ENCODE measurements around the gene WIPF2. TPM values are rescaled to one million over a fixed set of nuclear protein-coding genes. Genes with fewer than 3 reads are reported as not detected.
"Not testable (repeated sequence)": the region's sequence is repeated elsewhere in the genome, so short reads cannot be mapped to it uniquely, and the experiment has no call there.

The WIPF2 gene
- total RNA-seq, 2 donors from 2014 or later, result 5.0 to 8.5 TPM

GRCh38 chr17:40298726-40299125 lies 79.6 kb downstream of the WIPF2 start:
- Histone ChIP-seq H3K4me3 (no peak overlapping the region), H3K4me1 (peaks cover 0 to 37% of the 10 kb centered on the region in 2 donors), H3K27ac (peak overlapping the region in 1 of 2 donors; percentile 19), H3K9me3 (no peaks in the 10 kb centered on the region), H3K36me3 (no peaks in the 10 kb centered on the region), H3K27me3 (no peaks in the 10 kb centered on the region)
- no peak for DNase-seq (ENCODE audit: low spot score)
- no peak for TF ChIP-seq CTCF (IDR thresholded peaks at IDR 0.05)

GRCh38 chr17:40299159-40299757 lies 80.2 kb downstream of the WIPF2 start:
- not testable (repeated sequence) for H3K27me3 ChIP-seq; H3K9me3 ChIP-seq; H3K4me3 ChIP-seq; H3K36me3 ChIP-seq; DNase-seq (ENCODE audit: low spot score)
- Histone ChIP-seq H3K4me1 (peaks cover 0 to 40% of the 10 kb centered on the region in 2 donors), H3K27ac (peak overlapping the region; percentile 1 to 19)

- H3K9me3 ChIP-seq, result no peaks in the 10 kb centered on the region
- H3K4me1 ChIP-seq, result peaks cover 0 to 45% of the 10 kb centered on the region in 2 donors
- no peaks in the 10 kb centered on the region for H3K27me3 ChIP-seq
- DNase-seq (ENCODE audit: low spot score), result no peak
- H3K27ac ChIP-seq, result no peak overlapping the region
- no peaks in the 10 kb centered on the region for H3K36me3 ChIP-seq
- peak; percentile 23 to 63 for TF ChIP-seq CTCF (IDR thresholded peaks at IDR 0.05)
- H3K4me3 ChIP-seq, result no peak overlapping the region
These were observed 82.2 kb downstream of the WIPF2 start for GRCh38 chr17:40301315-40301714.

- Histone ChIP-seq H3K4me3 (no peak overlapping the region), H3K9me3 (no peaks in the 10 kb centered on the region), H3K27ac (no peak overlapping the region), H3K4me1 (peaks cover 0 to 63% of the 10 kb centered on the region in 2 donors), H3K36me3 (no peaks in the 10 kb centered on the region), H3K27me3 (no peaks in the 10 kb centered on the region)
- DNase-seq (ENCODE audit: low spot score), result no peak
- peak; percentile 60 to 86 for TF ChIP-seq CTCF (IDR thresholded peaks at IDR 0.05)
These were observed 84.0 kb downstream of the WIPF2 start for GRCh38 chr17:40303009-40303657.

GRCh38 chr17:40303708-40304551 lies 84.8 kb downstream of the WIPF2 start:
- Histone ChIP-seq H3K4me3 (no peak overlapping the region), H3K4me1 (peaks cover 0 to 63% of the 10 kb centered on the region in 2 donors), H3K36me3 (no peaks in the 10 kb centered on the region), H3K27me3 (no peaks in the 10 kb centered on the region), H3K9me3 (no peaks in the 10 kb centered on the region), H3K27ac (peak overlapping the region in 1 of 2 donors; percentile 32)
- DNase-seq (ENCODE audit: low spot score), result no peak
- no peak for TF ChIP-seq CTCF (IDR thresholded peaks at IDR 0.05)

GRCh38 chr17:40304552-40304863 lies 85.4 kb downstream of the WIPF2 start:
- not testable (repeated sequence) for H3K27me3 ChIP-seq; H3K36me3 ChIP-seq; H3K9me3 ChIP-seq; H3K4me3 ChIP-seq; DNase-seq (ENCODE audit: low spot score)
- peaks cover 0 to 63% of the 10 kb centered on the region in 2 donors for H3K4me1 ChIP-seq
- peak overlapping the region in 1 of 2 donors; percentile 32 for H3K27ac ChIP-seq

- not testable (repeated sequence) for H3K27ac ChIP-seq; H3K4me3 ChIP-seq; H3K36me3 ChIP-seq; H3K27me3 ChIP-seq; DNase-seq (ENCODE audit: low spot score); H3K9me3 ChIP-seq
- H3K4me1 ChIP-seq, result peaks cover 0 to 63% of the 10 kb centered on the region in 2 donors
These were observed 85.8 kb downstream of the WIPF2 start for GRCh38 chr17:40304866-40305265.
